ENCODE data around the gene CBLL1. TPM values are rescaled to one million over a fixed set of nuclear protein-coding genes. Genes with fewer than 3 reads are reported as not detected.

Gene CBLL1
- total RNA-seq, 2 experiments from 2014 or later = 52.1 to 57.0 TPM

DNA sequence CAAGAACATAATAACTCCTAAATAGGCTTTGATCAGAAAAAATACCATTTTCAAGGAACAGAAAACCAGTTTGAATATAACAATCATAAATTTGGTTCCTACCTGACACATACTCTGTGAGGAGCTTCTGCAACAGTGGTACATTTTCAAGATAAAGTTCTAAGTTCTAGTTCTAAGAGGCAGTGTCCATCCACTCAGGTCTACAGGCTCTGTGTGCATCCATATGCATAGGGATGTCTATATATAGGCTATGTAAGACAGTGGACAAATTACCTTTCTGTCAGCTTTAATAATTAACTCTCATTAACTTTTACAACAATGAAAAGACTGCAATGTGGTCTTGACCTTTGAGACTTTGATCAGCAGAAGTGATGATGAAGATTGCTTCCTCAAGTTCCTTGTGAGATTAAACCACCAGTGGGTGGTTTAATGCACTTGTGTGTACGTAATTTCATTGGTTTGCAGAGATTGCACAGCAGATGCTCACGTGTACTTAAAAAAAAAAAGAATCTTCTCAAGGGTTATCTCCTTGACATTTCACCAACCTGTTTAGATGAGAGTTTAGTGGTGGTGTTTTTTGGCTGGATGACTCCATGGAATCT is 59.2 kb downstream of the CBLL1 start, which contains the start of gene SLC26A3:
Gene SLC26A3 (minus strand): TSS at position 215 of the 602 bp plus-strand sequence. CDS start 8,714 bp downstream, outside the sequence.
- Mint-ChIP-seq H3K4me1 (no peaks in the 10 kb centered on the region), H3K9me3 (no peaks in the 10 kb centered on the region), H3K4me3 (no peak within 1 kb of the TSS), H3K27me3 (peaks cover 10% of the 10 kb centered on the region), H3K36me3 (no peaks in the 10 kb centered on the region), H3K27ac (no peak within 1 kb of the TSS)
- POLR2A ChIA-PET = no interaction called here
- ATAC-seq (ENCODE audit: low read depth) (no peak), DNase-seq (no peak)

DNA sequence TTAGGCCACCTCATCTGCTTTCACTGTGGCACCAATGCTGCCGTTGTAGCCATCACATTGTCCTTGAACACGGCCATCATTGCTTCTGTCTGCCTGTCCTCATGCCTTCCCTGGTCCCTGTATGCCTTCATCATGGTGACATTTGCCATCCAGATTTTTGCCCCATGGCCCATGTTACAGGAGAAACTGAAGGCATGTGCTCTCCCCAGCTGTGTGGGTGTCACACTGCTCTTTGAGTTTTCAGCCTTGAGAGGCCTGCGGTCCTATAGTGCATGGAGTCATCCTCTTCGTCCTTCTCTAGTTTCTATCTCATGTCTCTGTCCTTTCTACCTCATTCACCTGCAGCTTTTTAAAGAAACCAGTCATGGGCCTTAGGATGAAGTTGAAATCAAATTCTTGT is 65.2 kb downstream of the CBLL1 start:
- ATAC-seq (ENCODE audit: low read depth) (no peak), DNase-seq (no peak)
- Mint-ChIP-seq H3K4me1 (no peaks in the 10 kb centered on the region), H3K27ac (no peak overlapping the region), H3K9me3 (no peaks in the 10 kb centered on the region), H3K27me3 (peaks cover under 1% of the 10 kb centered on the region), H3K4me3 (no peak overlapping the region), H3K36me3 (no peaks in the 10 kb centered on the region)
- POLR2A ChIA-PET = no interaction called here

- DNase-seq (no peak), ATAC-seq (ENCODE audit: low read depth) (no peak)
- H3K9me3 Mint-ChIP-seq = no peaks in the 10 kb centered on the region
- H3K4me1 Mint-ChIP-seq = peaks cover 3% of the 10 kb centered on the region
- no peaks in the 10 kb centered on the region for H3K27me3 Mint-ChIP-seq
- no peak overlapping the region for H3K4me3 Mint-ChIP-seq
- no peak overlapping the region for H3K27ac Mint-ChIP-seq
- H3K36me3 Mint-ChIP-seq = no peaks in the 10 kb centered on the region
- POLR2A ChIA-PET = no interaction called here
Observed at GRCh38 chr7:107810626-107811025, 66.7 kb downstream of the CBLL1 start.

Other genes starting within 250 kb of the CBLL1 start
- 10 to 100 TPM; 51.0 to 56.2 TPM for gene COG5, start 180.2 kb upstream of the CBLL1 start, total RNA-seq
- 10 to 100 TPM; 10.1 to 11.8 TPM for gene DUS4L, start 180.2 kb upstream of the CBLL1 start, total RNA-seq
- 10 to 100 TPM; 25.2 to 32.6 TPM for gene BCAP29, start 163.9 kb upstream of the CBLL1 start, total RNA-seq
- gene SLC26A4, start 83.3 kb upstream of the CBLL1 start, total RNA-seq = under 1 TPM; 0.17 to 0.97 TPM
- not detected for gene SLC26A3, start 59.1 kb downstream of the CBLL1 start, total RNA-seq
- 10 to 100 TPM; 56.3 to 56.9 TPM for gene DLD, start 147.0 kb downstream of the CBLL1 start, total RNA-seq

Measured in activated naive CD8-positive, alpha-beta T cell treated with anti-CD3 and anti-CD28 coated beads, Interleukin-2, amount 10 ng/mL, durations not matched to agents 7 days and 5 days (primary cell).